Astrocyte of the spinal cord (primary cell): Measurements from ENCODE around the gene MLIP.

ENCODE experiments used
- DNase-seq: peaks from one replicate; pipeline ENCODE4 v3.0.0; 2011; ENCODE audit warnings: low read depth, low spot score
- H3K4me3 ChIP-seq: 2 replicates; pipeline ENCODE4 v1.5.1; 2011; ENCODE audit warnings: low read depth, mild to moderate bottlenecking, low read length, moderate library complexity
- CTCF ChIP-seq: IDR thresholded peaks from 2 replicates; pipeline ENCODE4 v1.5.1; 2012; ENCODE audit warnings: low read depth, mild to moderate bottlenecking, low read length, inconsistent platforms
- in situ Hi-C: cut with HindIII; loops from 2 replicates; pipeline ENCODE4 v1.10.0; 2017; ENCODE audit warnings: low sequenced_read_pairs

Gene MLIP

GRCh38 chr6:54252496-54252895, 141.3 kb downstream of the MLIP start:
- no peak overlapping the region for H3K4me3 ChIP-seq
- TF ChIP-seq CTCF, result no peak
- DNase-seq, result no peak
- in situ Hi-C loops, result no loop called here

GRCh38 chr6:54252916-54253315, 141.7 kb downstream of the MLIP start:
- in situ Hi-C loops, result no loop called here
- H3K4me3 ChIP-seq, result no peak overlapping the region
- no peak for TF ChIP-seq CTCF
- DNase-seq, result no peak

- DNase-seq, result no peak
- H3K4me3 ChIP-seq, result no peak overlapping the region
- in situ Hi-C loops, result no loop called here
- TF ChIP-seq CTCF, result no peak
Observed at GRCh38 chr6:54254886-54255285, 143.6 kb downstream of the MLIP start.

- no peak overlapping the region for H3K4me3 ChIP-seq
- TF ChIP-seq CTCF, result no peak
- in situ Hi-C loops, result no loop called here
- peak; percentile 16 for DNase-seq
Observed at GRCh38 chr6:54255886-54256285, 144.6 kb downstream of the MLIP start.

- no peak for TF ChIP-seq CTCF
- in situ Hi-C loops, result no loop called here
- H3K4me3 ChIP-seq, result no peak overlapping the region
- DNase-seq, result no peak
Observed at GRCh38 chr6:54260025-54260424, 148.8 kb downstream of the MLIP start.

- in situ Hi-C loops, result no loop called here
- no peak for DNase-seq
- TF ChIP-seq CTCF, result no peak
- H3K4me3 ChIP-seq, result no peak overlapping the region
Observed at GRCh38 chr6:54262499-54262898, 151.3 kb downstream of the MLIP start.

- DNase-seq, result no peak
- H3K4me3 ChIP-seq, result no peak overlapping the region
- in situ Hi-C loops, result no loop called here
- no peak for TF ChIP-seq CTCF
Observed at GRCh38 chr6:54262971-54263370, 151.7 kb downstream of the MLIP start.
